A673 (cell line): Measurements from ENCODE around the gene TMEM54. TPM values are rescaled to one million over a fixed set of nuclear protein-coding genes. Genes with fewer than 3 reads are reported as not detected.

Experiments used
- BruUV-seq: library from RNA; stranded (reverse); fragments of 400-500 nt; replicated peaks from 2 replicates; lab custom pipeline; 2021; lab: Mats Ljungman, UMichigan
- CTCF ChIA-PET: fragments of 300-600 bp; sonication (Branson Sonifier 250); formaldehyde crosslinking; loops from one replicate; lab custom pipeline; 2022; ENCODE audit warnings: antibody characterized with exemption; lab: Charles Lee
- POLR2A ChIA-PET: fragments of 300-600 bp; sonication (Branson Sonifier 250); formaldehyde crosslinking; loops from one replicate; lab custom pipeline; 2022; ENCODE audit warnings: antibody characterized with exemption; ENCODE audit not compliant: low non-redundant PET; lab: Charles Lee
- DNase-seq: peaks from one replicate; pipeline ENCODE4 v3.0.0-alpha.2; 2015; ENCODE audit warnings: low spot score
- H3K27ac ChIP-seq: fragments of 200-600 bp; sonication (generic); 2 replicates; pipeline ENCODE4 v1.5.1; 2016; ENCODE audit warnings: mixed run types, low read depth, mild to moderate bottlenecking, mixed read lengths, antibody characterized with exemption, low read length; ENCODE audit not compliant: poor library complexity, severe bottlenecking
- H3K27me3 ChIP-seq: fragments of 200-600 bp; sonication (generic); replicated peaks from 2 replicates; pipeline ENCODE4 v1.6.1; 2017; ENCODE audit warnings: mixed run types, low read depth, mild to moderate bottlenecking, mixed read lengths, antibody characterized with exemption, low read length; ENCODE audit not compliant: insufficient read depth, poor library complexity
- H3K36me3 ChIP-seq: fragments of 200-600 bp; sonication (generic); 2 replicates; pipeline ENCODE4 v1.6.1; 2016; ENCODE audit warnings: mixed run types, mild to moderate bottlenecking, mixed read lengths, antibody characterized with exemption, low read length; ENCODE audit not compliant: insufficient read depth, poor library complexity, severe bottlenecking
- H3K4me1 ChIP-seq: fragments of 200-600 bp; sonication (generic); 2 replicates; pipeline ENCODE4 v1.6.1; 2017; ENCODE audit warnings: mixed run types, mild to moderate bottlenecking, mixed read lengths, antibody characterized with exemption, low read length; ENCODE audit not compliant: insufficient read depth, poor library complexity, severe bottlenecking
- H3K4me3 ChIP-seq: fragments of 200-600 bp; sonication (generic); 2 replicates; pipeline ENCODE4 v1.5.1; 2016; ENCODE audit warnings: low read depth, mixed run types, mild to moderate bottlenecking, mixed read lengths, low read length; ENCODE audit not compliant: poor library complexity, severe bottlenecking
- H3K9me3 ChIP-seq: fragments of 200-600 bp; sonication (generic); 2 replicates; pipeline ENCODE4 v1.6.1; 2016; ENCODE audit warnings: mixed run types, low read depth, mild to moderate bottlenecking, mixed read lengths, antibody characterized with exemption, low read length; ENCODE audit not compliant: poor library complexity, severe bottlenecking
- EZH2 ChIP-seq: fragments of 200-600 bp; sonication (generic); IDR thresholded peaks from 2 replicates; pipeline ENCODE4 v1.6.1; 2017; ENCODE audit warnings: borderline replicate concordance, low read depth, mild to moderate bottlenecking, mixed read lengths, antibody characterized with exemption, low read length; ENCODE audit not compliant: poor library complexity, severe bottlenecking
- intact Hi-C: fragments of 100-400 bp; cut with micrococcal nuclease; formaldehyde crosslinking; loops from one replicate; pipeline ENCODE4 v1.10.0; 2022; ENCODE audit not compliant: unreplicated experiment
- total RNA-seq: library from RNA; stranded (reverse); gene quantifications from 2 replicates; pipeline ENCODE4 v1.2.3, GENCODE V29; 2021
- TF ChIP-seq, protein P1 (sequence below): fragments of 300-800, 200-600 bp; sonication (generic); conservative IDR thresholded peaks from 2 replicates; pipeline ENCODE4 v1.5.1; 2017; ENCODE audit warnings: low read depth, mild to moderate bottlenecking, antibody characterized with exemption, low read length, moderate library complexity, mixed read lengths

Gene TMEM54
- total RNA-seq, 1 experiment from 2014 or later, result 3.2 TPM

DNA sequence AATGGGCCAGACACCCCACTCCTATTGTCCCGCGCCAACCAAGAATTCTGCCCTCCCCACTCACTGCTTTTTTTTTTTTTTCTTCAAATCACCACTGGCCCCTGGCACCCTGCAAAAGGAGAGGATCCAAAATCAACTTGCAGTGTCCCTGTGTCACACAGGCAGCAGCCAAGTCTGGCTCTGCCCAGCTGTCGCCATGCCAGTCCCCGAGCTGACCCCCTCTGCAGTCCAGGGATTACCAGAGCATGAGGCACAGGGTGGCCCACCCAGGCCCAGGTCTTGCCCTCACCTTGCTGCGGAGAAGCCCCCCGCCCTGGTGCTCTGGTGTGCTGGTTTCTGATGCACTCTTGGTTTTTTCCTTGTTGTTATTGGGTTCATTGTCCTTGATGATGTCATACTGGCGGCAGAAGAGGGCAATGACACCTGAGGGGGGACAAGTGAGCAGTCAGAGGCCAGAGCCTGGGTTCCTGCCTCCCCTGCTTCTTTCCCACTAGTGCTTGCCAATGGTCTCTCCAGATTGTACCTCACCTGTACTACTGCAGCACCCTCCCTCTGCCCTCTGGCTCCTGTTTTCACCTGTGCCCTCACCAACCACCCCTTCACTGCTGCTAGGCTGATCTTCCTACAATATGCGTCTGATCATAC, 36.7 kb downstream of the TMEM54 start:
- CTCF ChIA-PET, result no interaction called here
- no TSS peak for BruUV-seq

DNA sequence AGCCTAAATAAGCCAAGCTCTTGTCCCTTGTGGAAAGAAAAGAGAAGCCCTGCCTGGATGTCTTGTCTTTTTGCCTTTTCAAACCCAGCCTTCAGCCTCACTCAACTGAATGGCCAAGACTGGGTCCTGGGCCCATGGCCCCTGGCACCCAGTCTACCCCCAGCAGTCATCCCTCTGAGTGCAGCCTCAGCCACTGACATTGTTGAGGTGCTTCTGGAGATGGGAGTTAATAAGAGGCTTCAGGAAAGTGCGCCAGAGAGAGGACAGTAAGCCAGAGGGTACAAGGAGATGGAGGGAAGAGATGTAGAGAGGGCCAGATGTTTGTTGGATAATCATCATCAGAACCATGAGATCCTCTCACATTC, 37.3 kb downstream of the TMEM54 start:
- no TSS peak for BruUV-seq
- H3K9me3 ChIP-seq, result no peaks in the 10 kb centered on the region
- TF ChIP-seq EZH2, result no peak
- TF ChIP-seq, protein P1, sequence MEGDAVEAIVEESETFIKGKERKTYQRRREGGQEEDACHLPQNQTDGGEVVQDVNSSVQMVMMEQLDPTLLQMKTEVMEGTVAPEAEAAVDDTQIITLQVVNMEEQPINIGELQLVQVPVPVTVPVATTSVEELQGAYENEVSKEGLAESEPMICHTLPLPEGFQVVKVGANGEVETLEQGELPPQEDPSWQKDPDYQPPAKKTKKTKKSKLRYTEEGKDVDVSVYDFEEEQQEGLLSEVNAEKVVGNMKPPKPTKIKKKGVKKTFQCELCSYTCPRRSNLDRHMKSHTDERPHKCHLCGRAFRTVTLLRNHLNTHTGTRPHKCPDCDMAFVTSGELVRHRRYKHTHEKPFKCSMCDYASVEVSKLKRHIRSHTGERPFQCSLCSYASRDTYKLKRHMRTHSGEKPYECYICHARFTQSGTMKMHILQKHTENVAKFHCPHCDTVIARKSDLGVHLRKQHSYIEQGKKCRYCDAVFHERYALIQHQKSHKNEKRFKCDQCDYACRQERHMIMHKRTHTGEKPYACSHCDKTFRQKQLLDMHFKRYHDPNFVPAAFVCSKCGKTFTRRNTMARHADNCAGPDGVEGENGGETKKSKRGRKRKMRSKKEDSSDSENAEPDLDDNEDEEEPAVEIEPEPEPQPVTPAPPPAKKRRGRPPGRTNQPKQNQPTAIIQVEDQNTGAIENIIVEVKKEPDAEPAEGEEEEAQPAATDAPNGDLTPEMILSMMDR, result no peak
- POLR2A ChIA-PET, result no interaction called here
- H3K4me3 ChIP-seq, result no peak overlapping the region
- H3K27ac ChIP-seq, result no peak overlapping the region
- H3K36me3 ChIP-seq, result peaks cover 8% of the 10 kb centered on the region
- H3K4me1 ChIP-seq, result no peaks in the 10 kb centered on the region
- intact Hi-C loops, result no loop called here
- no peaks in the 10 kb centered on the region for H3K27me3 ChIP-seq
- CTCF ChIA-PET, result no interaction called here
- DNase-seq, result no peak

More for the DNA sequence above, 36.7 kb downstream of the TMEM54 start:
- Histone ChIP-seq H3K27ac (no peak overlapping the region), H3K36me3 (peaks cover 8% of the 10 kb centered on the region), H3K27me3 (no peaks in the 10 kb centered on the region), H3K9me3 (no peaks in the 10 kb centered on the region), H3K4me3 (no peak overlapping the region), H3K4me1 (no peaks in the 10 kb centered on the region)
- intact Hi-C loops, result no loop called here
- no peak for DNase-seq
- no peak for TF ChIP-seq EZH2
- TF ChIP-seq, protein P1, result no peak
- POLR2A ChIA-PET, result no interaction called here

DNA sequence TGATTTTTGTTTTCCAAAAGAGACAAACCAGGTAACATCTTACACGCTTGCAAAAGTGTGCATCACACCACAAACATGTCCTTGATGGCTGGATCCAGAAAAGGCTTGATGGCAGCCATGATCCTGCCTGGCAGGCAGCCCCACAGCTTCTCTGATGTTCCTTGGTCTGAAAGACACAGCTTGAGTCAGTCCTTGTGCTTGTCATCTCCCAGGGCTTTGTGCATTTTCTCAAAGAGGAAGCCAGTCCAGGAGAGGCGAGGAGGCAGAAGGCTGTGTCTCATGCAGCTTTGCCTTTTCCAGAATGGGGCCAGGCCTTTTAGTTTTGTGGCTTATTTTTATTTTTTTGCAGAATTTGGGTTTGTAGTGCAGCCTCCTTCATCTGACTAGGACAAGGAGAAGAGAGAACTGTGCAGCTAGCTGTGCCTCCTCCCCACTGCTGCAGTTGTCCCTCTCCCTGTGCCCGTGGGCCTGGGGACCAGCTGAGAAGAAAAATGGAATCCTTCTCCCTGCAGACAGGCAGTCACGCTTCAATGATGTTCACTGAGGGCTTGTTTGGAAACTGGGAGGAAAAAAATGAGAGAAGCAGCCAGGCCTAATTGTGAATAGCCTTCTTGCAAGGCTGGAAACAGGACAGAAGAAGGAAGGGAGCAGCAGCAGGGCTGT, 37.8 kb downstream of the TMEM54 start:
- POLR2A ChIA-PET, result no interaction called here
- BruUV-seq, result no TSS peak
- no peaks in the 10 kb centered on the region for H3K27me3 ChIP-seq
- H3K4me1 ChIP-seq, result no peaks in the 10 kb centered on the region
- no peak overlapping the region for H3K27ac ChIP-seq
- no peaks in the 10 kb centered on the region for H3K9me3 ChIP-seq
- TF ChIP-seq EZH2, result no peak
- TF ChIP-seq, protein P1, result no peak
- CTCF ChIA-PET, result no interaction called here
- DNase-seq, result no peak
- intact Hi-C loops, result no loop called here
- H3K36me3 ChIP-seq, result peaks cover 8% of the 10 kb centered on the region
- H3K4me3 ChIP-seq, result no peak overlapping the region
